Liver (tissue), 9 donors: ENCODE results near the gene ETV6. TPM values are rescaled to one million over a fixed set of nuclear protein-coding genes. Genes with fewer than 3 reads are reported as not detected.

ENCODE experiments used
- DNase-seq: peaks from one replicate; pipeline ENCODE4 v3.0.0-alpha.2; 2017; ENCODE audit warnings: low spot score
- H3K27ac ChIP-seq, 2 donors: one replicate each; pipeline ENCODE4 v1.7.0; 2013; ENCODE audit warnings: inconsistent platforms in 2 of 2, low read length in 2 of 2, control low read depth in 1 of 2, low read depth in 1 of 2, mild to moderate bottlenecking in 1 of 2
- H3K27me3 ChIP-seq, 4 donors: one replicate each; pipeline versions ENCODE4 v1.6.1 to v1.7.0; 2013; ENCODE audit warnings: low read length in 3 of 4, inconsistent platforms in 1 of 4, mild to moderate bottlenecking in 1 of 4, moderate library complexity in 1 of 4; ENCODE audit not compliant: control insufficient read depth in 4 of 4, insufficient read depth in 4 of 4
- H3K36me3 ChIP-seq, 4 donors: one replicate each; pipeline versions ENCODE4 v1.6.1 to v1.7.0; 2013; ENCODE audit warnings: low read length in 3 of 4, mild to moderate bottlenecking in 3 of 4, low read depth in 1 of 4, moderate library complexity in 1 of 4; ENCODE audit not compliant: control insufficient read depth in 4 of 4, insufficient read depth in 3 of 4
- H3K4me1 ChIP-seq, 4 donors: one replicate each; pipeline versions ENCODE4 v1.6.1 to v1.7.0; 2013; ENCODE audit warnings: low read length in 3 of 4, mild to moderate bottlenecking in 3 of 4, moderate library complexity in 1 of 4; ENCODE audit not compliant: control insufficient read depth in 4 of 4, insufficient read depth in 4 of 4
- H3K4me3 ChIP-seq, 3 donors: one replicate each; pipeline versions ENCODE4 v1.6.1 to v1.7.0; 2013; ENCODE audit warnings: low read length in 3 of 3, control low read depth in 1 of 3, low read depth in 1 of 3, mild to moderate bottlenecking in 1 of 3
- H3K9ac ChIP-seq, 2 donors: one replicate each; pipeline ENCODE4 v1.7.0; 2013; ENCODE audit warnings: low read length in 2 of 2, mild to moderate bottlenecking in 2 of 2, moderate library complexity in 2 of 2, control low read depth in 1 of 2, low read depth in 1 of 2
- H3K9me3 ChIP-seq, 4 donors: one replicate each; pipeline versions ENCODE4 v1.6.1 to v1.7.0; 2013; ENCODE audit warnings: low read length in 3 of 4; ENCODE audit not compliant: control insufficient read depth in 4 of 4
- EGR1 ChIP-seq, 2 donors: IDR thresholded peaks; 2 replicates each; pipeline ENCODE4 v1.6.1; 2016 to 2018; ENCODE audit warnings: antibody characterized with exemption in 2 of 2, low read depth in 2 of 2
- FOXA1 ChIP-seq: IDR thresholded peaks from 2 replicates; pipeline ENCODE4 v1.6.1; 2016; ENCODE audit warnings: antibody characterized with exemption
- FOXA2 ChIP-seq: IDR thresholded peaks from 2 replicates; pipeline ENCODE4 v1.6.1; 2016; ENCODE audit warnings: antibody characterized with exemption
- GABPA ChIP-seq, 2 donors: IDR thresholded peaks in 1 of 2; conservative IDR thresholded peaks in 1 of 2; 2 replicates each; pipeline ENCODE4 v1.6.1; 2016; ENCODE audit warnings: antibody characterized with exemption in 2 of 2, mild to moderate bottlenecking in 1 of 2, moderate library complexity in 1 of 2
- HNF4A ChIP-seq, 2 donors: conservative IDR thresholded peaks; 2 replicates each; pipeline ENCODE4 v1.6.1; 2016; ENCODE audit warnings: antibody characterized with exemption in 2 of 2, mild to moderate bottlenecking in 2 of 2
- HNF4G ChIP-seq: IDR thresholded peaks from 2 replicates; pipeline ENCODE4 v1.6.1; 2016; ENCODE audit warnings: antibody characterized with exemption
- NR2F2 ChIP-seq: IDR thresholded peaks from 2 replicates; pipeline ENCODE4 v1.6.1; 2016; ENCODE audit warnings: antibody characterized with exemption
- RAD21 ChIP-seq, 2 donors: IDR thresholded peaks; 2 replicates each; pipeline ENCODE4 v1.6.1; 2016; ENCODE audit warnings: antibody characterized with exemption in 2 of 2, mild to moderate bottlenecking in 2 of 2
- RXRA ChIP-seq, 2 donors: IDR thresholded peaks; 2 replicates each; pipeline ENCODE4 v1.6.1; 2017 to 2018; ENCODE audit warnings: antibody characterized with exemption in 2 of 2, mild to moderate bottlenecking in 1 of 2
- TAF1 ChIP-seq: conservative IDR thresholded peaks from 2 replicates; pipeline ENCODE4 v1.6.1; 2016; ENCODE audit warnings: antibody characterized with exemption, mild to moderate bottlenecking
- YY1 ChIP-seq: IDR thresholded peaks from 2 replicates; pipeline ENCODE4 v1.6.1; 2016; ENCODE audit warnings: antibody characterized with exemption, mild to moderate bottlenecking
- WGBS: extraction: QIAGEN DNeasy Blood & Tissue Kit; methylation state at CpG from one replicate; pipeline ENCODE4 v1.1.7; 2013; 5-methylcytosine and 5-hydroxymethylcytosine counted together
- polyA plus RNA-seq, 2 donors: library from polyadenylated mRNA; stranded (reverse) in 1 of 2; unstranded in 1 of 2; fragments of 200-250 nt in 1 of 2; fragments of >200 nt in 1 of 2; fragmentation: Nextera tagmentation in 1 of 2; extraction: Ambion mirVana in 1 of 2; gene quantifications; one replicate each; pipeline versions ENCODE4 v1.2.1 to v1.2.3, GENCODE V29; 2013 to 2015
- total RNA-seq, 2 donors: library from RNA; depleted of rRNA; stranded (reverse); fragments of >200 nt; gene quantifications; one replicate each; pipeline ENCODE4 v1.2.3, GENCODE V29; 2014
- TF ChIP-seq, protein P1 (sequence below): IDR thresholded peaks from 2 replicates; pipeline ENCODE4 v1.6.1; 2016; ENCODE audit warnings: antibody characterized with exemption
- TF ChIP-seq, protein P2 (sequence below): IDR thresholded peaks from 2 replicates; pipeline ENCODE4 v1.6.1; 2016; ENCODE audit warnings: antibody characterized with exemption, mild to moderate bottlenecking
- TF ChIP-seq, protein P3 (sequence below): fragments of 150-350 bp; IDR thresholded peaks from 2 replicates; pipeline ENCODE4 v1.5.1; 2017; ENCODE audit warnings: improper control_type of control experiment, low read depth, low read length; ENCODE audit not compliant: missing input control
- TF ChIP-seq, protein P4 (sequence below): IDR thresholded peaks from 2 replicates; pipeline ENCODE4 v1.6.1; 2016; ENCODE audit warnings: antibody characterized with exemption
- TF ChIP-seq, protein P5 (sequence below): IDR thresholded peaks from 2 replicates; pipeline ENCODE4 v1.6.1; 2016; ENCODE audit warnings: antibody characterized with exemption
- donor health status: healthy.
- donor health status: healthy.
- donor health status: healthy.
- donor health status: healthy.
- donor health status: healthy.

Gene ETV6
- total and polyA plus RNA-seq, 4 donors, result 2.0 to 6.2 (median 3.5) TPM

DNA sequence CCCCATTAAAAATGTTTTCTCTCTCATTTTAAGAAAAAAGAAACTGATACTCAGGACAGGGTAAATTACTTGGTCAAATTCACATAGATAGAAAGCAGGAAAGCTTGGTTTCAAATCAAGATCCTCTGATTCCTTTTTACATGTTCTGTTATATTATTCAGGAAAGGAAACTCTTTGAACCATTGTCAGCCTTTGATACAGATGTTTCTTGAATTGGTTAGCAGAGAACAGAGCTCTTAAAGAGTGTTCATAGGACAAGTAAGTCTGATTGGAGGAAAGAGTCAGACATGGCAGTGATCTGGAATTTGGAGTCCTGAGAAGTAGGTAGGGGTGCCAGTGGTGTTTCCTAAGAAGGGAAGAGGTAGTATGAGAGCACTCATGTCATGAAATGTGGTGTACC is 256.1 kb downstream of the ETV6 start:
- H3K9ac ChIP-seq, result no peak overlapping the region
- no peak overlapping the region for H3K27ac ChIP-seq
- no peak for TF ChIP-seq YY1
- no peak for TF ChIP-seq EGR1 (IDR thresholded peaks at IDR 0.05; ENCODE audit: low read depth in 2 of 2)
- TF ChIP-seq HNF4A (conservative IDR thresholded peaks at IDR 0.05), result no peak
- TF ChIP-seq, protein P1, sequence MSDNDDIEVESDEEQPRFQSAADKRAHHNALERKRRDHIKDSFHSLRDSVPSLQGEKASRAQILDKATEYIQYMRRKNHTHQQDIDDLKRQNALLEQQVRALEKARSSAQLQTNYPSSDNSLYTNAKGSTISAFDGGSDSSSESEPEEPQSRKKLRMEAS, result no peak
- TF ChIP-seq FOXA1, result no peak
- no peak for TF ChIP-seq RXRA (IDR thresholded peaks at IDR 0.05)
- TF ChIP-seq, protein P2, sequence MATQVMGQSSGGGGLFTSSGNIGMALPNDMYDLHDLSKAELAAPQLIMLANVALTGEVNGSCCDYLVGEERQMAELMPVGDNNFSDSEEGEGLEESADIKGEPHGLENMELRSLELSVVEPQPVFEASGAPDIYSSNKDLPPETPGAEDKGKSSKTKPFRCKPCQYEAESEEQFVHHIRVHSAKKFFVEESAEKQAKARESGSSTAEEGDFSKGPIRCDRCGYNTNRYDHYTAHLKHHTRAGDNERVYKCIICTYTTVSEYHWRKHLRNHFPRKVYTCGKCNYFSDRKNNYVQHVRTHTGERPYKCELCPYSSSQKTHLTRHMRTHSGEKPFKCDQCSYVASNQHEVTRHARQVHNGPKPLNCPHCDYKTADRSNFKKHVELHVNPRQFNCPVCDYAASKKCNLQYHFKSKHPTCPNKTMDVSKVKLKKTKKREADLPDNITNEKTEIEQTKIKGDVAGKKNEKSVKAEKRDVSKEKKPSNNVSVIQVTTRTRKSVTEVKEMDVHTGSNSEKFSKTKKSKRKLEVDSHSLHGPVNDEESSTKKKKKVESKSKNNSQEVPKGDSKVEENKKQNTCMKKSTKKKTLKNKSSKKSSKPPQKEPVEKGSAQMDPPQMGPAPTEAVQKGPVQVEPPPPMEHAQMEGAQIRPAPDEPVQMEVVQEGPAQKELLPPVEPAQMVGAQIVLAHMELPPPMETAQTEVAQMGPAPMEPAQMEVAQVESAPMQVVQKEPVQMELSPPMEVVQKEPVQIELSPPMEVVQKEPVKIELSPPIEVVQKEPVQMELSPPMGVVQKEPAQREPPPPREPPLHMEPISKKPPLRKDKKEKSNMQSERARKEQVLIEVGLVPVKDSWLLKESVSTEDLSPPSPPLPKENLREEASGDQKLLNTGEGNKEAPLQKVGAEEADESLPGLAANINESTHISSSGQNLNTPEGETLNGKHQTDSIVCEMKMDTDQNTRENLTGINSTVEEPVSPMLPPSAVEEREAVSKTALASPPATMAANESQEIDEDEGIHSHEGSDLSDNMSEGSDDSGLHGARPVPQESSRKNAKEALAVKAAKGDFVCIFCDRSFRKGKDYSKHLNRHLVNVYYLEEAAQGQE, result no peak
- TF ChIP-seq HNF4G, result no peak
- TF ChIP-seq FOXA2, result no peak
- TF ChIP-seq, protein P3, sequence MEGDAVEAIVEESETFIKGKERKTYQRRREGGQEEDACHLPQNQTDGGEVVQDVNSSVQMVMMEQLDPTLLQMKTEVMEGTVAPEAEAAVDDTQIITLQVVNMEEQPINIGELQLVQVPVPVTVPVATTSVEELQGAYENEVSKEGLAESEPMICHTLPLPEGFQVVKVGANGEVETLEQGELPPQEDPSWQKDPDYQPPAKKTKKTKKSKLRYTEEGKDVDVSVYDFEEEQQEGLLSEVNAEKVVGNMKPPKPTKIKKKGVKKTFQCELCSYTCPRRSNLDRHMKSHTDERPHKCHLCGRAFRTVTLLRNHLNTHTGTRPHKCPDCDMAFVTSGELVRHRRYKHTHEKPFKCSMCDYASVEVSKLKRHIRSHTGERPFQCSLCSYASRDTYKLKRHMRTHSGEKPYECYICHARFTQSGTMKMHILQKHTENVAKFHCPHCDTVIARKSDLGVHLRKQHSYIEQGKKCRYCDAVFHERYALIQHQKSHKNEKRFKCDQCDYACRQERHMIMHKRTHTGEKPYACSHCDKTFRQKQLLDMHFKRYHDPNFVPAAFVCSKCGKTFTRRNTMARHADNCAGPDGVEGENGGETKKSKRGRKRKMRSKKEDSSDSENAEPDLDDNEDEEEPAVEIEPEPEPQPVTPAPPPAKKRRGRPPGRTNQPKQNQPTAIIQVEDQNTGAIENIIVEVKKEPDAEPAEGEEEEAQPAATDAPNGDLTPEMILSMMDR, result no peak
- TF ChIP-seq, protein P4, sequence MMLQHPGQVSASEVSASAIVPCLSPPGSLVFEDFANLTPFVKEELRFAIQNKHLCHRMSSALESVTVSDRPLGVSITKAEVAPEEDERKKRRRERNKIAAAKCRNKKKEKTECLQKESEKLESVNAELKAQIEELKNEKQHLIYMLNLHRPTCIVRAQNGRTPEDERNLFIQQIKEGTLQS, result no peak
- TF ChIP-seq TAF1, result no peak
- TF ChIP-seq RAD21 (IDR thresholded peaks at IDR 0.05), result no peak
- TF ChIP-seq NR2F2, result no peak
- TF ChIP-seq GABPA (IDR thresholded peaks at IDR 0.05 in 1 of 2, conservative IDR thresholded peaks at IDR 0.05 in 1 of 2), result no peak
- H3K9me3 ChIP-seq, result peaks cover 0 to 2% (median 0%) of the 10 kb centered on the region in 4 donors
- no peak for DNase-seq
- no peak overlapping the region for H3K4me3 ChIP-seq
- no peaks in the 10 kb centered on the region for H3K36me3 ChIP-seq
- no peaks in the 10 kb centered on the region for H3K4me1 ChIP-seq
- peaks cover 0 to 3% (median 0%) of the 10 kb centered on the region in 4 donors for H3K27me3 ChIP-seq

DNA sequence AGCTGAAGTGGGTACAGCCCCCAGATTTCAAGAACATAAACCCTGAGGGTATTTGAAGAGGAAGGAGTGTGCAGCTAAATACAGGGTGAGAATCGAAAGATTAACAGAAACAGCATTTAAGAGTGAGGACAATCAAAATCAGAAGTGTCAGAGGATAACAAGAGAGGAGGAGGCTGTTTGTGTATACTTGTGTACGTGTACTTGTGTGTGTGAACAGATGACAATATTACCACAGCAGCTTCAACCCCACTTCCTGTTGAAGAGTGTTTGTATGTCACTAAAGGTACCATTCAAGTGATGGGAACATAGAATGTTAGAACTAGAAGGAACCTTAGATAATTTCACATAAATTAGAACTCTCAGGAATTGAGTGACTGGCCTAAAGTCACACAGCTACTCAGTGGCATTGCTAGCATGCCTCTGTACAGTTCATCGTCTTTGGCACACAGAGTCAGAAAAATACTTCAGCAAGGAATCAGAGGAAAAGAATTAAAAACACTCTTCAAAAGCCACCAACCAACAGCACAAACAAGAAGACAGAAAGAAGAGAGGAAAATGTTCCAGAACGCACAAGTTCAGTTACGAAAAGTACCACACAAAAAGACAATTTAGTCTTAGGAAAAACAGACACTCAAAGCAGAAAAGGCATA is 256.9 kb downstream of the ETV6 start:
- WGBS, result 87% methylated on average over 5 of the region's 5 CpGs
- Histone ChIP-seq H3K4me3 (no peak overlapping the region), H3K4me1 (no peaks in the 10 kb centered on the region), H3K36me3 (no peaks in the 10 kb centered on the region), H3K27me3 (peaks cover 0 to 3% (median 0%) of the 10 kb centered on the region in 4 donors), H3K27ac (no peak overlapping the region), H3K9ac (no peak overlapping the region), H3K9me3 (peaks cover 0 to 2% (median 0%) of the 10 kb centered on the region in 4 donors)
- no peak for DNase-seq
- no peak for TF ChIP-seq TAF1
- TF ChIP-seq EGR1 (IDR thresholded peaks at IDR 0.05; ENCODE audit: low read depth in 2 of 2), result no peak
- TF ChIP-seq, protein P5, sequence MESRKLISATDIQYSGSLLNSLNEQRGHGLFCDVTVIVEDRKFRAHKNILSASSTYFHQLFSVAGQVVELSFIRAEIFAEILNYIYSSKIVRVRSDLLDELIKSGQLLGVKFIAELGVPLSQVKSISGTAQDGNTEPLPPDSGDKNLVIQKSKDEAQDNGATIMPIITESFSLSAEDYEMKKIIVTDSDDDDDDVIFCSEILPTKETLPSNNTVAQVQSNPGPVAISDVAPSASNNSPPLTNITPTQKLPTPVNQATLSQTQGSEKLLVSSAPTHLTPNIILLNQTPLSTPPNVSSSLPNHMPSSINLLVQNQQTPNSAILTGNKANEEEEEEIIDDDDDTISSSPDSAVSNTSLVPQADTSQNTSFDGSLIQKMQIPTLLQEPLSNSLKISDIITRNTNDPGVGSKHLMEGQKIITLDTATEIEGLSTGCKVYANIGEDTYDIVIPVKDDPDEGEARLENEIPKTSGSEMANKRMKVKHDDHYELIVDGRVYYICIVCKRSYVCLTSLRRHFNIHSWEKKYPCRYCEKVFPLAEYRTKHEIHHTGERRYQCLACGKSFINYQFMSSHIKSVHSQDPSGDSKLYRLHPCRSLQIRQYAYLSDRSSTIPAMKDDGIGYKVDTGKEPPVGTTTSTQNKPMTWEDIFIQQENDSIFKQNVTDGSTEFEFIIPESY, result no peak
- TF ChIP-seq, protein P4, result no peak
